Psoas muscle (tissue), 8 donors: Measurements from ENCODE around the gene ARFIP1. TPM values are rescaled to one million over a fixed set of nuclear protein-coding genes. Genes with fewer than 3 reads are reported as not detected.

ENCODE experiments used
- ATAC-seq, 4 donors: fragments of 200-7000 bp; cut with Tn5 transposase; one replicate each; pipeline ENCODE4 v1.9.1; 2020; ENCODE audit warnings: moderate library complexity in 3 of 4, mild to moderate bottlenecking in 2 of 4
- DNase-seq, 2 donors: peaks; one replicate each; pipeline ENCODE4 v3.0.0-alpha.2; 2020
- H3K27ac ChIP-seq: fragments of 200-600 bp; one replicate; pipeline ENCODE4 v1.8.0; 2022
- H3K27me3 ChIP-seq, 3 donors: fragments of 200-600 bp in 1 of 3; one replicate each; pipeline versions ENCODE4 v1.6.1 to v1.8.0; 2013 to 2022; ENCODE audit warnings: low read length in 2 of 3, mild to moderate bottlenecking in 2 of 3, moderate library complexity in 1 of 3; ENCODE audit not compliant: insufficient read depth in 3 of 3
- H3K36me3 ChIP-seq, 2 donors: fragments of 200-600 bp in 1 of 2; one replicate each; pipeline versions ENCODE4 v1.6.1 to v1.8.0; 2013 to 2022; ENCODE audit warnings: low read depth in 1 of 2, mild to moderate bottlenecking in 1 of 2, moderate library complexity in 1 of 2; ENCODE audit not compliant: insufficient read depth in 1 of 2
- H3K4me1 ChIP-seq: fragments of 200-600 bp; one replicate; pipeline ENCODE4 v1.8.0; 2022
- H3K4me3 ChIP-seq: fragments of 200-600 bp; one replicate; pipeline ENCODE4 v1.8.0; 2022; ENCODE audit warnings: mild to moderate bottlenecking
- H3K9me3 ChIP-seq: fragments of 200-600 bp; one replicate; pipeline ENCODE4 v1.8.0; 2022
- WGBS, 3 donors: extraction: QIAGEN DNeasy Blood & Tissue Kit; methylation state at CpG; one replicate each; pipeline versions ENCODE4 v1.1.6 to v1.1.7; 2013; 5-methylcytosine and 5-hydroxymethylcytosine counted together
- intact Hi-C, 2 donors: fragments of 100-400 bp; cut with DNase I; formaldehyde crosslinking; loops; one replicate each; pipeline versions ENCODE4 v1.11.0 to v1.14.2; 2022
- polyA plus RNA-seq, 3 donors: library from polyadenylated mRNA; stranded (reverse); fragments of 200-250 nt; gene quantifications; one replicate each; pipeline ENCODE4 v1.2.3, GENCODE V29; 2013
- total RNA-seq, 4 donors: library from RNA; stranded (reverse); fragmentation: NEBNext Ultra II Directional in 2 of 4; extraction: Animal tissue kit (Norgen Biotek cat#: 25700) in 2 of 4; gene quantifications; one replicate each; pipeline versions ENCODE4 v1.2.1 to v1.2.4, GENCODE V29; 2021 to 2023
- TF ChIP-seq, protein P1 (sequence below): fragments of 200-600 bp; IDR thresholded peaks from one replicate; pipeline ENCODE4 v1.8.0; 2022; ENCODE audit warnings: antibody characterized with exemption
- donor health status: healthy with polysubstance abuse.
- donor health status: DM: no; HTN: no; CAD: no; lungs with moderate emphysema.
- donor health status: Bipolar disorder and iron deficiency.
- donor health status: healthy.
- donor health status: DM: yes; HTN: yes; CAD: no.
- donor health status: DM: no; HTN: no; CAD: no.
- donor health status: DM: no; HTN: no; CAD: no.
- donor health status: DM: yes; HTN: yes; CAD: no.

The ARFIP1 gene
- total and polyA plus RNA-seq, 7 donors = 6.8 to 15.7 (median 12.2) TPM

DNA sequence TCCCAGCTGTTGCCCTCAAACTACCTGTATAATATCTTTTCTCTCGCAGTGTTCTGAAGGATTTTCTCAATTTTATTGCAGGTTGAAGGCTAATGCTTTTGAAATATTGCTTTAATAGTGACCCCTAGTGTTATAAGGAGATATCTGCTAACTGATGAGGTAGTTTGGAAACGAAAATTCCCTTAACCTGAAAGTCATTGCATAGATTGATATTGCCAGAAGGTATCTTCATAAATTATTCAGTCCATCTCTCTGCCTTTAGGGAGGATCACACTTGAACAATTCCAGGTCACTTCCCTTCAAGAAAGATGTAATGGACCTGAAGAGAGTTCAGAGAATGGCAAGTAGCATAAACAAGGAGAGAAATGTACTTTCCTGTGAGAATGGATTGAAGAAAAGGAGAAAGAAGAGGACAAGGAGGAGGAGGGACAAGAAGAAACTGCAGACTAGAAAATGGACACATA, 44.3 kb upstream of the ARFIP1 start:
- DNase-seq = no peak
- H3K27me3 ChIP-seq = no peaks in the 10 kb centered on the region
- no peaks in the 10 kb centered on the region for H3K9me3 ChIP-seq
- TF ChIP-seq, protein P1, sequence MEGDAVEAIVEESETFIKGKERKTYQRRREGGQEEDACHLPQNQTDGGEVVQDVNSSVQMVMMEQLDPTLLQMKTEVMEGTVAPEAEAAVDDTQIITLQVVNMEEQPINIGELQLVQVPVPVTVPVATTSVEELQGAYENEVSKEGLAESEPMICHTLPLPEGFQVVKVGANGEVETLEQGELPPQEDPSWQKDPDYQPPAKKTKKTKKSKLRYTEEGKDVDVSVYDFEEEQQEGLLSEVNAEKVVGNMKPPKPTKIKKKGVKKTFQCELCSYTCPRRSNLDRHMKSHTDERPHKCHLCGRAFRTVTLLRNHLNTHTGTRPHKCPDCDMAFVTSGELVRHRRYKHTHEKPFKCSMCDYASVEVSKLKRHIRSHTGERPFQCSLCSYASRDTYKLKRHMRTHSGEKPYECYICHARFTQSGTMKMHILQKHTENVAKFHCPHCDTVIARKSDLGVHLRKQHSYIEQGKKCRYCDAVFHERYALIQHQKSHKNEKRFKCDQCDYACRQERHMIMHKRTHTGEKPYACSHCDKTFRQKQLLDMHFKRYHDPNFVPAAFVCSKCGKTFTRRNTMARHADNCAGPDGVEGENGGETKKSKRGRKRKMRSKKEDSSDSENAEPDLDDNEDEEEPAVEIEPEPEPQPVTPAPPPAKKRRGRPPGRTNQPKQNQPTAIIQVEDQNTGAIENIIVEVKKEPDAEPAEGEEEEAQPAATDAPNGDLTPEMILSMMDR = peak; percentile 60
- WGBS, 3 donors = 7 to 11% (median 10%) methylated on average over 2 of the region's 2 CpGs
- intact Hi-C loops = loop anchor here (1.0 to 10.0 kb wide), 4 partner anchors 101 to 328 kb away; no protein-coding TSS in a partner anchor
- peak in 2 of 4 donors; percentile 58 to 74 for ATAC-seq
- H3K27ac ChIP-seq = no peak overlapping the region
- H3K36me3 ChIP-seq = no peaks in the 10 kb centered on the region
- H3K4me1 ChIP-seq = no peaks in the 10 kb centered on the region
- H3K4me3 ChIP-seq = no peak overlapping the region

DNA sequence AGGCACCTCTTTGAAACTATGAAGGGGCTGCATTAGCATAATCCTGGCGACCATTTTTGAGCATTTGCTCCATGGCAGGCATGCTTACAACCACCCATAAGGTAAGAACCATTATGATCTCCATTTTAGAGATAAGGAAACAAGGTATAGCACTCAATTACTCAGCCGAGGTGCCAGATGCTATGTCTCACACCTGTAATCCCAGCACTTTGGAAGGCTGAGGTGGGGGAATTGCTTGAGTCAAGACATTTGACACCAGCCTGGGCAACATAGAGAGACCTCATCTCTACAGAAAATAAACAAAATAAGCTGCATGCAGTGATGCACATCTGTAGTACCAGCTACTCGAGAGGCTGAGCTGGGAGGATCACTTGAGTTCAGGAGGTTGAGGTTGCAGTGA, 43.8 kb upstream of the ARFIP1 start:
- ATAC-seq = no peak
- no peak for DNase-seq
- H3K36me3 ChIP-seq = no peaks in the 10 kb centered on the region
- WGBS, 3 donors = 46 to 60% (median 50%) methylated on average over 3 of the region's 3 CpGs
- TF ChIP-seq, protein P1 = no peak
- H3K27me3 ChIP-seq = no peaks in the 10 kb centered on the region
- no peaks in the 10 kb centered on the region for H3K9me3 ChIP-seq
- H3K4me1 ChIP-seq = no peaks in the 10 kb centered on the region
- H3K4me3 ChIP-seq = no peak overlapping the region
- H3K27ac ChIP-seq = no peak overlapping the region
- intact Hi-C loops = loop anchor here (1.0 to 10.0 kb wide), 5 partner anchors 55 to 329 kb away; no protein-coding TSS in a partner anchor

DNA sequence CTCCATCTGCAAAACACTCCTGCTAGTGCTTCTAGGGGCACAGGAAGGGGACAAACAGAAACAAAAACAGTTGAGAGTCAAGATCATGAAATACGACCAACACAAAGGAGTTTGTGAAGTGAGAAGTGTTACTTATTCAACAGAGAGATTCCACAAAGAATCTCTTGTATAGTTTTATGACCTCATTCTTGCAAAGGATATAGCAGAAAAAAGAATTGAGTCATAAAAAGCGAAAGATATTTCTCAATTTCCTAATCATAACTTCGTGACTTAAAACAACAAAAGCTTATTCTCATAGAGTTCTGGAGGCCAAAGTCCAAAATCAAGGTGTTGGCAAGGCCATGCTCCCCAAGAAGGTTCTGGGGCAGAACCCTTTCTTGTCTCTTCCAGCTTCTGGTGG, 40.9 kb upstream of the ARFIP1 start:
- Histone ChIP-seq H3K27ac (no peak overlapping the region), H3K27me3 (no peaks in the 10 kb centered on the region), H3K36me3 (no peaks in the 10 kb centered on the region), H3K4me1 (no peaks in the 10 kb centered on the region), H3K9me3 (no peaks in the 10 kb centered on the region), H3K4me3 (no peak overlapping the region)
- DNase-seq (no peak), ATAC-seq (no peak)
- intact Hi-C loops = loop anchor here in 1 of 2 donors (5.0 to 10.0 kb wide), 2 partner anchors 104 to 332 kb away; no protein-coding TSS in a partner anchor
- TF ChIP-seq, protein P1 = no peak
- WGBS, 3 donors = 49 to 65% (median 64%) methylated on average over 3 of the region's 3 CpGs

DNA sequence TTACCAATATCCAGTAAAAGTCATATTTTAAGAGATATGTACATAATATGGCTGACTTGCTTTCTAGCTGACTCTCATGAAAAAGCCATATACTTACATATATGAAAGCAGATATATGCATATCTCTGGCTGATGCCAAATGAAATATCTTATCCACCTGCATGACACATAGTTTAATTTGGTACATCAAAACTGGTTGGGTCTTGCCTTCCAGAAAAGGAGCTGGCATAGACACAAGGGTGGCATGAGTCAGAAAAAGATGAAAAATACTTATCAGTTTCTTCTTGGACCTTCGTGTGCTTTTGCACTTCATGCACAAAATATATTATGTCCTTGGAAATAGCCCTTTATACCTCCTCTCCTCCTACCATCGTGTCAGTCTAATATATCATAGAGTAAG, 32.3 kb upstream of the ARFIP1 start:
- no peak for DNase-seq
- 57 to 66% (median 63%) methylated on average over 2 of the region's 2 CpGs for WGBS, 3 donors
- H3K4me3 ChIP-seq = no peak overlapping the region
- no peak overlapping the region for H3K27ac ChIP-seq
- TF ChIP-seq, protein P1 = no peak
- no peaks in the 10 kb centered on the region for H3K9me3 ChIP-seq
- H3K36me3 ChIP-seq = no peaks in the 10 kb centered on the region
- H3K4me1 ChIP-seq = no peaks in the 10 kb centered on the region
- intact Hi-C loops = no loop called here
- ATAC-seq = no peak
- H3K27me3 ChIP-seq = no peaks in the 10 kb centered on the region

DNA sequence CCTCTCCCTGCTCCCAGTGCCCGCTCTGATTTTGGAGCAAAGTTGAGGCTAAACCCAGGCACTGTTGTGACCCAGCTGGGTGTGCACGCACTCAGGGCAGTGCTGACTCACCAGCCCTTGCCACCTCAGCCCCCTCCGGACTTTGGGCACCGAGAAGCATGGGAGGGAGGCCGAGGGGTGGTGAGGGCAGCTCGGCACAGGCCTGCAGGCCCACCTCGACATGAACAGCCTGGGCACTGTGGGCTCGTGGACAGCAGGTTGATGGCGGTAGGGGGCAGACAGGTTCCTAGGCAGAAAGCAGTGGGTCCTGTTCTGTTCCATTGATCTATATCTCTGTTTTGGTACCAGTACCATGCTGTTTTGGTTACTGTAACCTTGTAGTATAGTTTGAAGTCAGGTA, 31.1 kb upstream of the ARFIP1 start:
- H3K9me3 ChIP-seq = no peaks in the 10 kb centered on the region

More for the DNA sequence above, 31.1 kb upstream of the ARFIP1 start:
- Histone ChIP-seq H3K4me3 (no peak overlapping the region), H3K4me1 (no peaks in the 10 kb centered on the region), H3K27ac (no peak overlapping the region), H3K27me3 (no peaks in the 10 kb centered on the region), H3K36me3 (no peaks in the 10 kb centered on the region)
- WGBS, 3 donors = 92 to 93% (median 93%) methylated on average over 9 of the region's 9 CpGs
- TF ChIP-seq, protein P1 = no peak
- ATAC-seq (no peak), DNase-seq (no peak)
- intact Hi-C loops = no loop called here
